ENCODE measurements around the gene DCUN1D1. TPM values are rescaled to one million over a fixed set of nuclear protein-coding genes. Genes with fewer than 3 reads are reported as not detected.

The DCUN1D1 gene
- total and polyA plus RNA-seq, 2 of the 13 experiments (the other 11 are each of a cell fraction or from before 2014, with no cell fraction given): 10.5 to 39.7 TPM

DNA sequence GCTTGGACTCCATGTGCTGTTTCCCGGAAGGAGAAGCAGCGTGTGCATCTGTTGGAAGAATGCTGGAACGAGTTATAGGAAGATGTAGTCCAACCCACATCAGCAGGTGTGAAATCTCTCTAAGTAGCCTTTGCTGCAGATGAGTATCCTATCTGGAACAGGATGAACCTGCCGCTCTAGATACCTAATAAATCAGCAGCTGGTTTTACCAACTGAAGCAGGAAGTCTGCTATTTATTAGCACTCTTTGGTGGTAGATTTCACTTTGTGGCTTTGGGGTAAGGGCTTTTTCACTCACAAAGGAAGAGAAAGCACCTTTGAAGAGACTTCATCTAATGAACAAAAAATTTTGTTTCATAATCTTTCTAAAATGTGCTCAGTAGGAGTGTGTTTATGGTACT is 66.4 kb downstream of the DCUN1D1 start (continued):
- TF ChIP-seq, protein P1, sequence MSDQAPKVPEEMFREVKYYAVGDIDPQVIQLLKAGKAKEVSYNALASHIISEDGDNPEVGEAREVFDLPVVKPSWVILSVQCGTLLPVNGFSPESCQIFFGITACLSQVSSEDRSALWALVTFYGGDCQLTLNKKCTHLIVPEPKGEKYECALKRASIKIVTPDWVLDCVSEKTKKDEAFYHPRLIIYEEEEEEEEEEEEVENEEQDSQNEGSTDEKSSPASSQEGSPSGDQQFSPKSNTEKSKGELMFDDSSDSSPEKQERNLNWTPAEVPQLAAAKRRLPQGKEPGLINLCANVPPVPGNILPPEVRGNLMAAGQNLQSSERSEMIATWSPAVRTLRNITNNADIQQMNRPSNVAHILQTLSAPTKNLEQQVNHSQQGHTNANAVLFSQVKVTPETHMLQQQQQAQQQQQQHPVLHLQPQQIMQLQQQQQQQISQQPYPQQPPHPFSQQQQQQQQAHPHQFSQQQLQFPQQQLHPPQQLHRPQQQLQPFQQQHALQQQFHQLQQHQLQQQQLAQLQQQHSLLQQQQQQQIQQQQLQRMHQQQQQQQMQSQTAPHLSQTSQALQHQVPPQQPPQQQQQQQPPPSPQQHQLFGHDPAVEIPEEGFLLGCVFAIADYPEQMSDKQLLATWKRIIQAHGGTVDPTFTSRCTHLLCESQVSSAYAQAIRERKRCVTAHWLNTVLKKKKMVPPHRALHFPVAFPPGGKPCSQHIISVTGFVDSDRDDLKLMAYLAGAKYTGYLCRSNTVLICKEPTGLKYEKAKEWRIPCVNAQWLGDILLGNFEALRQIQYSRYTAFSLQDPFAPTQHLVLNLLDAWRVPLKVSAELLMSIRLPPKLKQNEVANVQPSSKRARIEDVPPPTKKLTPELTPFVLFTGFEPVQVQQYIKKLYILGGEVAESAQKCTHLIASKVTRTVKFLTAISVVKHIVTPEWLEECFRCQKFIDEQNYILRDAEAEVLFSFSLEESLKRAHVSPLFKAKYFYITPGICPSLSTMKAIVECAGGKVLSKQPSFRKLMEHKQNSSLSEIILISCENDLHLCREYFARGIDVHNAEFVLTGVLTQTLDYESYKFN (CRISPR knock-in tag; conservative IDR thresholded peaks at IDR 0.05): no peak
- TF ChIP-seq ZNF101 (CRISPR knock-in tag; IDR thresholded peaks at IDR 0.05; ENCODE audit: borderline replicate concordance, low read depth) (no peak), EZH2 (conservative IDR thresholded peaks at IDR 0.05; ENCODE audit: low read depth, low read length) (no peak)

DNA sequence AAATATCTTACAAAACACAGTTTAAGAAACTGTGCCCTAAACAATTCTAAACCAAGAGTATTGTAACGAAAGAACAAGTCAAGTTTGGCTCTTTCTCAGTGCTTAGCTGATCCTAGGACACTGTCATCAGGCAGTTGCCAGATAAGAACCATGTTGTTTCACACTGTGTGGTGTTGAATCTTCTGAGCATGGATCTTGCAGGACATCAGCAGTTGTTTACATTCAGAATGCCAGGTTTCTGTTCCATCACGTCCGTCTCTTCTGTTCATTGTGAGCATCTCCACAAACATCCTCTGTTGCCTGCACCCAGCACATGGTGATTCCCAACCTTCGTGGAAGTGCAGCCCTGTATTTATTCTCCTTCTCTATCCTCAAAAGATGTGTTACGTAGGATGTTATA is 67.9 kb downstream of the DCUN1D1 start:
- no peak overlapping the region for H3K9ac ChIP-seq (ENCODE audit: insufficient read depth, low read depth, low read length)
- ChIA-PET POLR2A (no interaction called here), CTCF (ENCODE audit: low intra/inter-chr PET ratio, low total read pairs) (no interaction called here)
- ATAC-seq (no peak), FAIRE-seq (no peak), DNase-seq (ENCODE audit: low spot score) (no peak)
- H3K27ac ChIP-seq (ENCODE audit: extremely low read length, insufficient read depth, low read length): no peak overlapping the region
- WGBS (ENCODE audit: low lambda C conversion rate): 70% methylated on average over 5 of the region's 5 CpGs
- H2AFZ ChIP-seq (ENCODE audit: low read length): no peak overlapping the region
- in situ Hi-C loops (cut with HindIII; ENCODE audit: extremely low pct_ligation_motif_present, low pct_unique_long_range_greater_than_20kb): no loop called here
- no peaks in the 10 kb centered on the region for H3K27me3 ChIP-seq (ENCODE audit: control insufficient read depth in 1 of 2, insufficient read depth in 2 of 2, low read length in 2 of 2)
- H3K4me3 ChIP-seq (replicated peaks in 1 of 3; ENCODE audit: insufficient read depth in 1 of 3, low read depth in 2 of 3, low read length in 3 of 3): no peak overlapping the region
- H3K79me2 ChIP-seq (ENCODE audit: insufficient read depth, low read length): no peaks in the 10 kb centered on the region
- H3K4me2 ChIP-seq (ENCODE audit: low read depth, low read length): no peak overlapping the region
- no peaks in the 10 kb centered on the region for H4K20me1 ChIP-seq (ENCODE audit: insufficient read depth, low read length)
- H3K9me3 ChIP-seq (ENCODE audit: low read length): no peaks in the 10 kb centered on the region
- no TSS peak for BruUV-seq (replicated peaks)
- H3K36me3 ChIP-seq (replicated peaks in 1 of 2; ENCODE audit: control insufficient read depth in 1 of 2, insufficient read depth in 2 of 2, low read length in 2 of 2): 0 out of 5 replicates have a peak, but pooled peaks cover 1 to 5% of the 10 kb centered on the region in 2 experiments
- no peaks in the 10 kb centered on the region for H3K4me1 ChIP-seq (ENCODE audit: insufficient read depth, low read length)
- intact Hi-C loops (cut with micrococcal nuclease; ENCODE audit: unreplicated experiment): no loop called here
- TF ChIP-seq MED13 (CRISPR knock-in tag; IDR thresholded peaks at IDR 0.05) (no peak), ZNF773 (CRISPR knock-in tag; IDR thresholded peaks at IDR 0.05; ENCODE audit: borderline replicate concordance) (no peak), ZNF557 (CRISPR knock-in tag; IDR thresholded peaks at IDR 0.05) (no peak), NPAS2 (CRISPR knock-in tag; IDR thresholded peaks at IDR 0.05; ENCODE audit: borderline replicate concordance) (no peak), LCORL (IDR thresholded peaks at IDR 0.05) (no peak), LCORL (CRISPR knock-in tag; IDR thresholded peaks at IDR 0.05) (no peak), ZNF550 (CRISPR knock-in tag; IDR thresholded peaks at IDR 0.05; ENCODE audit: borderline replicate concordance) (no peak), NFRKB (IDR thresholded peaks at IDR 0.05) (no peak), ZNF549 (CRISPR knock-in tag; IDR thresholded peaks at IDR 0.05) (no peak), RFX3 (CRISPR knock-in tag; IDR thresholded peaks at IDR 0.05) (no peak), ZNF367 (CRISPR knock-in tag; IDR thresholded peaks at IDR 0.05; ENCODE audit: borderline replicate concordance) (no peak)
- TF ChIP-seq, protein P2, sequence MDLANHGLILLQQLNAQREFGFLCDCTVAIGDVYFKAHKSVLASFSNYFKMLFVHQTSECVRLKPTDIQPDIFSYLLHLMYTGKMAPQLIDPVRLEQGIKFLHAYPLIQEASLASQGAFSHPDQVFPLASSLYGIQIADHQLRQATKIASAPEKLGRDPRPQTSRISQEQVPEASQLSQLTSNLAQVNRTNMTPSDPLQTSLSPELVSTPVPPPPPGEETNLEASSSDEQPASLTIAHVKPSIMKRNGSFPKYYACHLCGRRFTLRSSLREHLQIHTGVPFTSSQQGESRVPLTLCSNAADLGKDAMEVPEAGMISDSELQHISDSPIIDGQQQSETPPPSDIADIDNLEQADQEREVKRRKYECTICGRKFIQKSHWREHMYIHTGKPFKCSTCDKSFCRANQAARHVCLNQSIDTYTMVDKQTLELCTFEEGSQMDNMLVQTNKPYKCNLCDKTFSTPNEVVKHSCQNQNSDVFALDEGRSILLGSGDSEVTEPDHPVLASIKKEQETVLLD (CRISPR knock-in tag; IDR thresholded peaks at IDR 0.05; ENCODE audit: low read depth): no peak
- TF ChIP-seq, protein P3, sequence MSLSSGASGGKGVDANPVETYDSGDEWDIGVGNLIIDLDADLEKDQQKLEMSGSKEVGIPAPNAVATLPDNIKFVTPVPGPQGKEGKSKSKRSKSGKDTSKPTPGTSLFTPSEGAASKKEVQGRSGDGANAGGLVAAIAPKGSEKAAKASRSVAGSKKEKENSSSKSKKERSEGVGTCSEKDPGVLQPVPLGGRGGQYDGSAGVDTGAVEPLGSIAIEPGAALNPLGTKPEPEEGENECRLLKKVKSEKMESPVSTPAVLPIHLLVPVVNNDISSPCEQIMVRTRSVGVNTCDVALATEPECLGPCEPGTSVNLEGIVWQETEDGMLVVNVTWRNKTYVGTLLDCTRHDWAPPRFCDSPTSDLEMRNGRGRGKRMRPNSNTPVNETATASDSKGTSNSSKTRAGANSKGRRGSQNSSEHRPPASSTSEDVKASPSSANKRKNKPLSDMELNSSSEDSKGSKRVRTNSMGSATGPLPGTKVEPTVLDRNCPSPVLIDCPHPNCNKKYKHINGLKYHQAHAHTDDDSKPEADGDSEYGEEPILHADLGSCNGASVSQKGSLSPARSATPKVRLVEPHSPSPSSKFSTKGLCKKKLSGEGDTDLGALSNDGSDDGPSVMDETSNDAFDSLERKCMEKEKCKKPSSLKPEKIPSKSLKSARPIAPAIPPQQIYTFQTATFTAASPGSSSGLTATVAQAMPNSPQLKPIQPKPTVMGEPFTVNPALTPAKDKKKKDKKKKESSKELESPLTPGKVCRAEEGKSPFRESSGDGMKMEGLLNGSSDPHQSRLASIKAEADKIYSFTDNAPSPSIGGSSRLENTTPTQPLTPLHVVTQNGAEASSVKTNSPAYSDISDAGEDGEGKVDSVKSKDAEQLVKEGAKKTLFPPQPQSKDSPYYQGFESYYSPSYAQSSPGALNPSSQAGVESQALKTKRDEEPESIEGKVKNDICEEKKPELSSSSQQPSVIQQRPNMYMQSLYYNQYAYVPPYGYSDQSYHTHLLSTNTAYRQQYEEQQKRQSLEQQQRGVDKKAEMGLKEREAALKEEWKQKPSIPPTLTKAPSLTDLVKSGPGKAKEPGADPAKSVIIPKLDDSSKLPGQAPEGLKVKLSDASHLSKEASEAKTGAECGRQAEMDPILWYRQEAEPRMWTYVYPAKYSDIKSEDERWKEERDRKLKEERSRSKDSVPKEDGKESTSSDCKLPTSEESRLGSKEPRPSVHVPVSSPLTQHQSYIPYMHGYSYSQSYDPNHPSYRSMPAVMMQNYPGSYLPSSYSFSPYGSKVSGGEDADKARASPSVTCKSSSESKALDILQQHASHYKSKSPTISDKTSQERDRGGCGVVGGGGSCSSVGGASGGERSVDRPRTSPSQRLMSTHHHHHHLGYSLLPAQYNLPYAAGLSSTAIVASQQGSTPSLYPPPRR (CRISPR knock-in tag; IDR thresholded peaks at IDR 0.05; ENCODE audit: borderline replicate concordance): no peak
